Activated B cell treated with CpG ODN at 0.5 μM for 24 hours (primary cell): ENCODE results near the gene LRRC27. TPM values are rescaled to one million over a fixed set of nuclear protein-coding genes. Genes with fewer than 3 reads are reported as not detected.

Experiments
- ATAC-seq: fragments of 200-7000 bp; cut with Tn5 transposase; one replicate; pipeline ENCODE4 v1.10.0; 2021; ENCODE audit warnings: low read depth, mild to moderate bottlenecking, moderate library complexity
- CTCF ChIA-PET: fragments of 350-600 bp; sonication (Branson Sonifier 250); formaldehyde crosslinking; loops from one replicate; lab custom pipeline; 2021; ENCODE audit warnings: antibody characterized with exemption; lab: Charles Lee
- POLR2A ChIA-PET: fragments of 350-600 bp; sonication (Branson Sonifier 250); formaldehyde crosslinking; loops from one replicate; lab custom pipeline; 2021; ENCODE audit warnings: antibody characterized with exemption; lab: Charles Lee
- DNase-seq: peaks from one replicate; pipeline ENCODE4 v3.0.0; 2022
- H3K27ac Mint-ChIP-seq: one replicate; pipeline ENCODE4 v1.8.0; 2020; ENCODE audit warnings: mixed read lengths
- H3K27me3 Mint-ChIP-seq: one replicate; pipeline ENCODE4 v1.8.0; 2021; ENCODE audit warnings: mixed read lengths
- H3K36me3 Mint-ChIP-seq: one replicate; pipeline ENCODE4 v1.8.0; 2021; ENCODE audit warnings: low read depth, mixed read lengths
- H3K4me1 Mint-ChIP-seq: one replicate; pipeline ENCODE4 v1.8.0; 2021; ENCODE audit warnings: mixed read lengths
- H3K4me3 Mint-ChIP-seq: one replicate; pipeline ENCODE4 v1.8.0; 2020; ENCODE audit warnings: mild to moderate bottlenecking, mixed read lengths
- H3K9me3 Mint-ChIP-seq: one replicate; pipeline ENCODE4 v1.8.0; 2020; ENCODE audit warnings: mixed read lengths
- CTCF ChIP-seq: fragments of 200-600 bp; IDR thresholded peaks from one replicate; pipeline ENCODE4 v1.8.0; 2022; ENCODE audit warnings: antibody characterized with exemption, mild to moderate bottlenecking
- intact Hi-C: fragments of 100-400 bp; cut with micrococcal nuclease; formaldehyde crosslinking; loops from one replicate; pipeline ENCODE4 v1.15.1; 2024
- total RNA-seq: library from RNA; stranded (reverse); gene quantifications from 2 replicates; pipeline ENCODE4 v1.2.3, GENCODE V29; 2022

The LRRC27 gene
- total RNA-seq, 1 donor from 2014 or later, result 15.2 TPM

- no peak for DNase-seq
- intact Hi-C loops, result no loop called here
- no peak for ATAC-seq
- TF ChIP-seq CTCF, result no peak
- H3K27ac Mint-ChIP-seq, result no peak overlapping the region
- peaks cover 8% of the 10 kb centered on the region for H3K4me1 Mint-ChIP-seq
- H3K4me3 Mint-ChIP-seq, result no peak overlapping the region
- H3K27me3 Mint-ChIP-seq, result no peaks in the 10 kb centered on the region
- ChIA-PET CTCF (no interaction called here), POLR2A (no interaction called here)
- peaks cover 48% of the 10 kb centered on the region for H3K36me3 Mint-ChIP-seq
- peaks cover 2% of the 10 kb centered on the region for H3K9me3 Mint-ChIP-seq
These were observed 14.8 kb downstream of the LRRC27 start for GRCh38 chr10:132346806-132347205.

- ATAC-seq, result peak; percentile 10
- no peak for DNase-seq
- intact Hi-C loops, result no loop called here
- H3K27me3 Mint-ChIP-seq, result no peaks in the 10 kb centered on the region
- no peak overlapping the region for H3K4me3 Mint-ChIP-seq
- POLR2A ChIA-PET, result no interaction called here
- peaks cover 44% of the 10 kb centered on the region for H3K36me3 Mint-ChIP-seq
- H3K9me3 Mint-ChIP-seq, result peaks cover 2% of the 10 kb centered on the region
- peaks cover 8% of the 10 kb centered on the region for H3K4me1 Mint-ChIP-seq
- TF ChIP-seq CTCF, result no peak
- CTCF ChIA-PET, result interaction anchor here (0.9 kb wide), 1 partner anchor 14 kb away, joined by 3 read pairs; no protein-coding TSS in a partner anchor
- H3K27ac Mint-ChIP-seq, result no peak overlapping the region
These were observed 15.4 kb downstream of the LRRC27 start for GRCh38 chr10:132347211-132347930.

GRCh38 chr10:132347931-132348267 is 15.9 kb downstream of the LRRC27 start:
- no peak overlapping the region for H3K4me3 Mint-ChIP-seq
- H3K9me3 Mint-ChIP-seq, result no peaks in the 10 kb centered on the region
- H3K4me1 Mint-ChIP-seq, result peaks cover 11% of the 10 kb centered on the region
- H3K27me3 Mint-ChIP-seq, result no peaks in the 10 kb centered on the region
- intact Hi-C loops, result no loop called here
- TF ChIP-seq CTCF, result no peak
- ChIA-PET POLR2A (interaction anchor here (0.7 kb wide), 1 partner anchor 373 kb away, joined by 3 read pairs; no protein-coding TSS in a partner anchor), CTCF (interaction anchor here (0.9 kb wide), 1 partner anchor 13 kb away, joined by 3 read pairs; no protein-coding TSS in a partner anchor)
- DNase-seq, result no peak
- ATAC-seq, result no peak
- H3K27ac Mint-ChIP-seq, result no peak overlapping the region
- peaks cover 41% of the 10 kb centered on the region for H3K36me3 Mint-ChIP-seq

GRCh38 chr10:132349766-132350165 is 17.8 kb downstream of the LRRC27 start:
- DNase-seq (no peak), ATAC-seq (no peak)
- Mint-ChIP-seq H3K36me3 (peaks cover 30% of the 10 kb centered on the region), H3K4me3 (no peak overlapping the region), H3K9me3 (no peaks in the 10 kb centered on the region), H3K4me1 (peaks cover 13% of the 10 kb centered on the region), H3K27me3 (no peaks in the 10 kb centered on the region), H3K27ac (no peak overlapping the region)
- intact Hi-C loops, result no loop called here
- no peak for TF ChIP-seq CTCF
- CTCF ChIA-PET, result no interaction called here
- POLR2A ChIA-PET, result no interaction called here

GRCh38 chr10:132350391-132350790 is 18.4 kb downstream of the LRRC27 start:
- Mint-ChIP-seq H3K27me3 (no peaks in the 10 kb centered on the region), H3K9me3 (no peaks in the 10 kb centered on the region), H3K4me3 (no peak overlapping the region), H3K36me3 (peaks cover 24% of the 10 kb centered on the region), H3K27ac (no peak overlapping the region), H3K4me1 (peaks cover 13% of the 10 kb centered on the region)
- ATAC-seq, result no peak
- TF ChIP-seq CTCF, result no peak
- POLR2A ChIA-PET, result no interaction called here
- no peak for DNase-seq
- intact Hi-C loops, result no loop called here
- CTCF ChIA-PET, result interaction anchor here (1.5 kb wide), 1 partner anchor 116 kb away, joined by 4 read pairs; no protein-coding TSS in a partner anchor
